ENCODE measurements around the gene CEND1. TPM values are rescaled to one million over a fixed set of nuclear protein-coding genes. Genes with fewer than 3 reads are reported as not detected.

CEND1 gene
- polyA plus RNA-seq, 1 of the 3 experiments (the other 2 are of a cell fraction): 3.6 TPM

DNA sequence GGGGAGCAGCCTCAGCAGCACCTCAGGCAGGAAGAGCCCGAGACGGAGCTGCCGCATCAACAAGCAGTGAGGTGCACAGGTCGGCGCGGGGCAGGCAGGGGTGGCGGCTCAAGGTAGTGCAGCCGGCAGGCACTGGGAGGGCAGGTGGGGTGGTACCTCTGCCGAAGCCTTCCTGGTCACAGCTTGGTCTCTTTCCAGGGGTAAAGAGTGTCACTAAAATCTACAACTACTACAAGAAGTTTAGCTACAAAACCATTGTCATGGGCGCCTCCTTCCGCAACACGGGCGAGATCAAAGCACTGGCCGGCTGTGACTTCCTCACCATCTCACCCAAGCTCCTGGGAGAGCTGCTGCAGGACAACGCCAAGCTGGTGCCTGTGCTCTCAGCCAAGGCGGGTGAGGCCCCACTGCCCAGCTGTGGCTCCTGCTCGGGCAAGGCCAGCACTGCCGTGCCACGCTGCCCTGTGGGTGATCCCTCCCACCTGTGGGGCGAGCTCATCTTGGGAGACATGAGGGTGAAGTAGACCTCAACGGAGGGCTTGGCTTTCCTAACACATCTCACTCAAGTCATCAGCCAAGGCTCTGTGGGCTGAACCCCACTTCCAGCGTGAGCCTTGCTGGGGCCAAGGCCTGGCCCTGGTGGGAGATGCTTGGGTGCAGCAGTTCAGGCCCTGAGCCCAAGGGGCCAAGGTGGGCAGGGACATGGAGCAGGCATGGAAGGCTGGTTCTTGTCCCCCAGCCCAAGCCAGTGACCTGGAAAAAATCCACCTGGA is 26.2 kb downstream of the CEND1 start:
- Histone ChIP-seq H3K27me3 (ENCODE audit: insufficient read depth) (no peaks in the 10 kb centered on the region), H3K9me3 (no peaks in the 10 kb centered on the region), H3K4me3 (ENCODE audit: low read depth in 2 of 2, low read length in 1 of 2) (no peak overlapping the region), H2AFZ (ENCODE audit: low read depth) (no peak overlapping the region), H4K20me1 (ENCODE audit: insufficient read depth) (peaks cover 9% of the 10 kb centered on the region), H3K9me2 (no peaks in the 10 kb centered on the region), H3K9ac (no peak overlapping the region), H3K27ac (ENCODE audit: low read depth in 2 of 2, low read length in 1 of 2) (no peak overlapping the region), H3K4me2 (no peak overlapping the region), H3K79me2 (ENCODE audit: insufficient read depth) (peaks cover under 1% of the 10 kb centered on the region; the same call in 1 of the 2 replicates), H3K36me3 (replicated peaks in 1 of 2; ENCODE audit: control insufficient read depth in 1 of 2, insufficient read depth in 2 of 2, low read length in 1 of 2) (peaks cover 24 to 42% of the 10 kb centered on the region in 2 experiments), H3F3A (replicated peaks; ENCODE audit: insufficient read depth) (peaks cover 28% of the 10 kb centered on the region), H3K4me1 (ENCODE audit: control insufficient read depth in 1 of 2, insufficient read depth in 2 of 2, low read depth in 1 of 2, low read length in 1 of 2) (peaks cover 5 to 9% of the 10 kb centered on the region in 2 experiments; a peak in 2 of 4 replicates)
- ChIA-PET CTCF (interaction anchor here (0.7 to 6.3 kb wide), 11 partner anchors 10 to 208 kb away, joined by 3 to 31 read pairs (median 4); partner anchors contain the start of genes GATD1 and TALDO1), POLR2A (interaction anchor here (0.9 to 1.1 kb wide), 2 partner anchors 16 to 26 kb away, joined by 3 read pairs; partner anchors contain the start of genes CEND1 and TALDO1)
- DNase-seq: peak; percentile 27
- 97% methylated on average over 17 of the region's 22 CpGs for WGBS (ENCODE audit: low lambda C conversion rate)
- TF ChIP-seq EP300 (IDR thresholded peaks at IDR 0.05; ENCODE audit: borderline replicate concordance in 1 of 2, low read depth in 1 of 2, low read length in 1 of 2): no peak
- TF ChIP-seq POLR2AphosphoS5 (IDR thresholded peaks at IDR 0.05; ENCODE audit: low read depth, low read length): no peak; the same call in 1 of the 2 replicates
- TF ChIP-seq MEF2A (IDR thresholded peaks at IDR 0.05; ENCODE audit: borderline replicate concordance, low read depth): no peak
- no peak for TF ChIP-seq TCF12 (IDR thresholded peaks at IDR 0.05)
- no peak for TF ChIP-seq GATA2 (CRISPR knock-in tag; IDR thresholded peaks at IDR 0.05)
- TF ChIP-seq SMC3 (IDR thresholded peaks at IDR 0.05; ENCODE audit: low read depth, low read length): no peak
- no peak for TF ChIP-seq RXRA (IDR thresholded peaks at IDR 0.05; ENCODE audit: borderline replicate concordance, low read depth)
- no peak for TF ChIP-seq TEAD4 (IDR thresholded peaks at IDR 0.05; ENCODE audit: borderline replicate concordance, insufficient read depth)
- no peak for TF ChIP-seq YY1 (IDR thresholded peaks at IDR 0.05; ENCODE audit: low read depth)
- TF ChIP-seq GABPA (IDR thresholded peaks at IDR 0.05; ENCODE audit: low read depth): no peak
- TF ChIP-seq, protein P1, sequence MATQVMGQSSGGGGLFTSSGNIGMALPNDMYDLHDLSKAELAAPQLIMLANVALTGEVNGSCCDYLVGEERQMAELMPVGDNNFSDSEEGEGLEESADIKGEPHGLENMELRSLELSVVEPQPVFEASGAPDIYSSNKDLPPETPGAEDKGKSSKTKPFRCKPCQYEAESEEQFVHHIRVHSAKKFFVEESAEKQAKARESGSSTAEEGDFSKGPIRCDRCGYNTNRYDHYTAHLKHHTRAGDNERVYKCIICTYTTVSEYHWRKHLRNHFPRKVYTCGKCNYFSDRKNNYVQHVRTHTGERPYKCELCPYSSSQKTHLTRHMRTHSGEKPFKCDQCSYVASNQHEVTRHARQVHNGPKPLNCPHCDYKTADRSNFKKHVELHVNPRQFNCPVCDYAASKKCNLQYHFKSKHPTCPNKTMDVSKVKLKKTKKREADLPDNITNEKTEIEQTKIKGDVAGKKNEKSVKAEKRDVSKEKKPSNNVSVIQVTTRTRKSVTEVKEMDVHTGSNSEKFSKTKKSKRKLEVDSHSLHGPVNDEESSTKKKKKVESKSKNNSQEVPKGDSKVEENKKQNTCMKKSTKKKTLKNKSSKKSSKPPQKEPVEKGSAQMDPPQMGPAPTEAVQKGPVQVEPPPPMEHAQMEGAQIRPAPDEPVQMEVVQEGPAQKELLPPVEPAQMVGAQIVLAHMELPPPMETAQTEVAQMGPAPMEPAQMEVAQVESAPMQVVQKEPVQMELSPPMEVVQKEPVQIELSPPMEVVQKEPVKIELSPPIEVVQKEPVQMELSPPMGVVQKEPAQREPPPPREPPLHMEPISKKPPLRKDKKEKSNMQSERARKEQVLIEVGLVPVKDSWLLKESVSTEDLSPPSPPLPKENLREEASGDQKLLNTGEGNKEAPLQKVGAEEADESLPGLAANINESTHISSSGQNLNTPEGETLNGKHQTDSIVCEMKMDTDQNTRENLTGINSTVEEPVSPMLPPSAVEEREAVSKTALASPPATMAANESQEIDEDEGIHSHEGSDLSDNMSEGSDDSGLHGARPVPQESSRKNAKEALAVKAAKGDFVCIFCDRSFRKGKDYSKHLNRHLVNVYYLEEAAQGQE (IDR thresholded peaks at IDR 0.05; ENCODE audit: low read depth, low read length): no peak
- no peak for TF ChIP-seq MAX (IDR thresholded peaks at IDR 0.05; ENCODE audit: low read depth)

GRCh38 chr11:763073-763463 is 26.8 kb downstream of the CEND1 start:
- peak; percentile 24 for DNase-seq
- H4K20me1 ChIP-seq (ENCODE audit: insufficient read depth): peaks cover 9% of the 10 kb centered on the region
- CTCF ChIA-PET: interaction anchor here (1.1 to 6.3 kb wide), 5 partner anchors 13 to 101 kb away, joined by 3 to 31 read pairs (median 24); partner anchors contain the start of genes GATD1 and TALDO1
- H3F3A ChIP-seq (replicated peaks; ENCODE audit: insufficient read depth): peaks cover 28% of the 10 kb centered on the region
- H3K79me2 ChIP-seq (ENCODE audit: insufficient read depth): no peaks in the 10 kb centered on the region
- POLR2A ChIA-PET: interaction anchor here (1.1 kb wide), 1 partner anchor 26 kb away, joined by 3 read pairs; the partner anchor contains the start of gene CEND1
- H3K4me3 ChIP-seq (ENCODE audit: low read depth in 2 of 2, low read length in 1 of 2): no peak overlapping the region
- no peak overlapping the region for H3K9ac ChIP-seq
- 88% methylated on average over 24 of the region's 24 CpGs for WGBS (ENCODE audit: low lambda C conversion rate)
- peaks cover 24 to 42% of the 10 kb centered on the region in 2 experiments for H3K36me3 ChIP-seq (replicated peaks in 1 of 2; ENCODE audit: control insufficient read depth in 1 of 2, insufficient read depth in 2 of 2, low read length in 1 of 2)
- TF ChIP-seq GATA2 (CRISPR knock-in tag; IDR thresholded peaks at IDR 0.05) (no peak), RAD21 (IDR thresholded peaks at IDR 0.05; ENCODE audit: low read length) (no peak), RFX5 (IDR thresholded peaks at IDR 0.05; ENCODE audit: low read length) (no peak), EZH2phosphoT487 (IDR thresholded peaks at IDR 0.05; ENCODE audit: borderline replicate concordance, low read depth) (no peak), USF2 (IDR thresholded peaks at IDR 0.05; ENCODE audit: borderline replicate concordance, low read depth, low read length) (no peak), CHD2 (IDR thresholded peaks at IDR 0.05; ENCODE audit: low read length, partially characterized antibody) (no peak)
- TF ChIP-seq, protein P1 (IDR thresholded peaks at IDR 0.05; ENCODE audit: low read depth, low read length): no peak
- no peaks in the 10 kb centered on the region for H3K9me2 ChIP-seq
- no peaks in the 10 kb centered on the region for H3K9me3 ChIP-seq
- H3K27me3 ChIP-seq (ENCODE audit: insufficient read depth): no peaks in the 10 kb centered on the region
- H3K27ac ChIP-seq (ENCODE audit: low read depth in 2 of 2, low read length in 1 of 2): peak overlapping the region; percentile 39 to 47; a peak in 2 of 4 replicates
- no peak overlapping the region for H3K4me2 ChIP-seq
- H2AFZ ChIP-seq (ENCODE audit: low read depth): no peak overlapping the region
- peaks cover 5 to 9% of the 10 kb centered on the region in 2 experiments; a peak in 2 of 4 replicates for H3K4me1 ChIP-seq (ENCODE audit: control insufficient read depth in 1 of 2, insufficient read depth in 2 of 2, low read depth in 1 of 2, low read length in 1 of 2)
